ENCODE results near the gene HIVEP3. TPM values are rescaled to one million over a fixed set of nuclear protein-coding genes. Genes with fewer than 3 reads are reported as not detected.

Gene HIVEP3
- total RNA-seq, 1 donor from 2014 or later: 1.7 TPM

DNA sequence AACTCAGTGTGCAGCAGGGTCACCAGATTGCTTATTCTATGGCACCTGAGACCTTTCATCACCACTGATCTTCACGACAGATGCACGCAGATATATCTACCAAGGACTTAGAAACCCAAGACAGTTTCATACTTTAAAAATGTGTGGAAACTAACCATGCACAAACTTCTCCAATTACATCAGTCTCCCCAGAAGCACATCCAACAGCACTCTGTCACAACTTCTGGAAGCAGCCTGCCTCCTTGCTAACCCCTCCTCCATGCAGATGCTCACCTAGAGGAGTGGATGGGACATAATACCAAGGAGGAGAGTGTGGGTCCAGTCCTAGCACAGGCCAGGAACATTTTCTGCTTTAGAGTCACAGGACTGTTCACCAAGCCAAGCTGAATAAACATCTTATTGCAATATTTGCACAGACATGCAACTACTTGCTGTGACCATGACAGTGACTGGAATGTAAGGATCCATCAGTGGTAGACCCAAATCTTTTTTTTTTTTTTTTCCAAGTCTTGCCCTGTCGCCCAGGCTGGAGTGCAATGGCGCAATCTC, 69.4 kb downstream of the HIVEP3 start:
- DNase-seq (ENCODE audit: low spot score): no peak

DNA sequence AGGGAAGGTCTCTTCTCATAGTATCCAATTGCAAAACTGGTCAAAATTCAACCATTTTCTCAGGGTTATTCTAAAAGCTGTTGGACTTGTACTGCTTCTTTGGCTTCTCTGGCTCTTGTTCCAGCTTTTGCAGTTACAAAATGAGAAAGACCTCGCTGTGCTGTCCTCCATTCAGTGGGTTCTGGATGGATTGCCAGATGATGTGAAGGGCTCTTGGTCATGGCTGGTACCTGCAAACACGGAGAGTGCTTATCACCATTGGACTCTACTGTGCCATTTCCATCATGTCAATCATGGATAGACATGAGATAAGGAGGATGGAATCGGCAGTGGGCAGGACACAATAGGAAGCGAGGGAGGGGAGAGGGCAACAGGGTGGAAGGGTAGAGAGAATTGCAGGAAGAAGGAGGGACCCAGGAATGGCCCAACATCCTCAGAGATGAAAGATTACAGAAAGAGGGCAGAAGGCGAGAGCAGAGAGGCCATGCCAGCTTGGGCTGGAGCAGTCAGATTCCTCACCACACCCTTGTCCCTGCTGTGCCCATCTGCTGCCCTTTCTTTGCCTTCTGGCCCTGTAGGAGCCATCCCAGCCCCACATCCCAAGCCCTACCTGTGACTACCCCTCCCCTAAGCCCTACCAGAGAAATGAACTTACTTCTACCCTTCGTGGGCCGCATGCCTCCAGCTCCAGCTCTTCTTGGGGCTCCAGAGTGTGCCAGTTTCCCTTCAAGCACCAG, 70.3 kb downstream of the HIVEP3 start:
- DNase-seq (ENCODE audit: low spot score): no peak

DNA sequence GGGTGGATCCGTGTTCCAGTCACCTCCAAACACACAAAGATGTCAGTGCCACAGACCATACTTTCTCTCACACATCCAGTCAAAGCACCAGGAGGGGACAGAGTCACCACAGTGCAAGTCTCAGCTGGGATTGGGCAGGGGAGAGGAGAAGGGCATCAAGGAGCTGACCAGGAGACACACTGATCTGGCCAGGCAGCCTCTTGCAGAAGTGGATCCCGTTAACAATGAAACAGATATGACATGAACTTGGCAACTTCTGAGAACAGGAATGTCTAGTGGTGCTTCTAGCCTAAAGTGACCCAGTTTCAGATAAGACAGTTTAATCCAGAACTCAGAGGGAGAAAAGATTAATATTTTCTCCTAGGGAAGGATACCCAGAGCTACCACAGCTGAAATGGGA, 71.0 kb downstream of the HIVEP3 start:
- no peak for DNase-seq (ENCODE audit: low spot score)

DNA sequence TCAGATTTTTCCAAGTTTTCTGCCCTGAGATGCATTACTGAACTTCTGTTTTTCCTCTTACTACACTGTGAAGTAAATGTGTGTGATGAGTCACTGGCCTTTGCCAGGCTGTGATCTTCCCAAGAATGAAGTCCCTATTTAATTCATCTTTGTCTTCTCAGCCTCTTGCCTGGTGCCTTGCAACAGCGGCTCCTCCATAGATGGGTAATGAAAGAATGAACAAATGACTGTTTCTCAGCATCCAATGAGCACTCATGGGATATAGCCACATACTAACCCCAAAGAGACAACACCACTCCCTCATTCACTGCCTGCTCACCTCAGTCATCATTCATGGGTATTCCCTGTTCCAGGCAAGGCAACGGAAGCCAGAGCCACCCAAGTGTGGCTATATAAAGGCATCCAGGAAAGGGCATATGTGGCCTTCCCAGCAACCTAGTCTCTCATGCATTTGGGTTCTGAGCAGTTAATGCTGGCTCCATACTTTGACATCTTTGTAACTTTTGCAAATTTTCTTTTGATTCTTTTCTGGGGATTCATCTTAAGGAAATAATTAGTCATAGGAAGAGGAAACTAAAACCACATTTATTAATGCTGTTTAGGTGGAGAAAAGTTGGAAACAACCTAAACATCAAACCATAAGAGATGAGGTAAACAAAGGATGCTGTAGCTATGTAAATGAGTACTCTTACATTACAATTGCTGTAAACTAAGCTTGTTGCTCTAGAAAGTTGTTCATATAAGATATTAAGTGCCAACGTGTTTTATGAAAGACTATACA, 71.9 kb downstream of the HIVEP3 start:
- no peak for DNase-seq (ENCODE audit: low spot score)

DNA sequence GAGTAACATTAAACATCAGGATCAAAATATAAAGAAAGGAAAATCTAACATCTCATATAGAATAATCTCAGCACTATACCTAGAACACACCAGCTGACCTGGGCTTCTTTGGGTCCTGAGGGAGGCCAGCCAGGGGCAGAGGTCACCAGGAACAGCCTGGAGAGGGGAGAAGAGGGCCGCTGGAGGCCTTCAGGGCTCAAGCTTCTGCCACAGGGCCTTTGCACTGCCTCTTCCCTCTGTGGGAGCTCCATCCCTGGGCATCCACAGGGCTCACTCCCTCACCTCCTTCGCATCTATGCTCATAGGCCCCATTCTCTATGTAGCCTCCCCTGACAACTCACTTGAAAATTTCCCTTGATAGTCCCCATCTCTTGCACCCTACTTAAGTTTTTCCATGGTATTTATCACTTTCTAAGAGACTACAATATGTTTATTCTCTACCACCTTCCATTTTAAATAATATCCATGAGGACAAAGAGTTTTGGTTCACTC, 73.9 kb downstream of the HIVEP3 start:
- no peak for DNase-seq (ENCODE audit: low spot score)

DNA sequence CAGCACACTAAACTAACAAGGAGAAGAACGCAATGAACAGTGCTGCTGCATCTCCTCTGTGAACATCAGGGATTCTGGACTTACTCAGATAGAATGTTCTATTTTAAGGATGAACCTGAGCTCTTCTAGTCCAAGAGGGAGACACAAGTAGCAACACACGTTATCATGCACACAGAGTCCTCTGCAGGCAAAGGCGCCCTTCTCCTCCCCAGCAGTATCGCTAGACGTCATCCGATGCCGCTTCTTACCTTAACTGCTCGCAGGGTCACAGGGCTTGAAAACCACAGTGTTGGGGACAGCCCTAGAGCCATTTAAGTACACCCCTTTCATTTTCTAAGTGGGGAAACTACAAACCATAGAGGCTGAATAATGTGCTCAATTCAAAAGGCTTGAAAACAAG, 74.5 kb downstream of the HIVEP3 start:
- no peak for DNase-seq (ENCODE audit: low spot score)

DNA sequence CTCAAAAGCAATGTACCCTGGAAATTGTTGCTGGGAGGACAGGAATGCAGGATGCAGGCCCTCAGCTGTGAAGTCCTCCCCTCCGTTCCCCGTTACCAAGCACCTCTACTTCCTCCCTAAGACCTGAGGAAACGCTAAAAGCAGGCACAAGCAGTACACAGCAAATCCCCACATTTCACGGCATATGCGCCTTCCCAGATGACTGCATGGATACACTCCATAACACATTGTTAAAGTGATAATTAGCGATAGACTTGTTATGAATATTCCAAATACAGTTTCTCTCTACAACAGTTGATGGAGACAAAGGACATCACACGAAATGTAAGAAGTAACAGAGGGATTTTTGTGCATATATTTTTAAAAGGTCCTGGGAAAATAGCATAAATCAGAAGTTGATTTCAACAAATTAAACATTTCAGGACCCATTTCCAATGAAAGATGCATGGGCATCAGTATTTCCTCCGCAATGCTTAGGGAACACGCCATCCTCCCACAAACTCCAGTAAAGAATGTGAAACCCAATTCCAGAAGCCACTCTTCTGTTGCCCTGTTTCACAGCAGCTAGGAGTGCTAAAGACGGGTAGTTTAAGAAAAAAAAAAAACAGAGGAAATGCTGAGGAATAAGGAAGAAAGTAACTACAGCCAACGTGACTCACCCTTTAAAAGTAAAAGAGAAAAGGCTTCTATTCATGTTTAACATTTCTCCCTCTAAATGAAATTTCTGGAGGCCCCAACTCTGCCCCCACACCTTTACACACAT, 75.5 kb downstream of the HIVEP3 start:
- peak; percentile 69 for DNase-seq (ENCODE audit: low spot score)

DNA sequence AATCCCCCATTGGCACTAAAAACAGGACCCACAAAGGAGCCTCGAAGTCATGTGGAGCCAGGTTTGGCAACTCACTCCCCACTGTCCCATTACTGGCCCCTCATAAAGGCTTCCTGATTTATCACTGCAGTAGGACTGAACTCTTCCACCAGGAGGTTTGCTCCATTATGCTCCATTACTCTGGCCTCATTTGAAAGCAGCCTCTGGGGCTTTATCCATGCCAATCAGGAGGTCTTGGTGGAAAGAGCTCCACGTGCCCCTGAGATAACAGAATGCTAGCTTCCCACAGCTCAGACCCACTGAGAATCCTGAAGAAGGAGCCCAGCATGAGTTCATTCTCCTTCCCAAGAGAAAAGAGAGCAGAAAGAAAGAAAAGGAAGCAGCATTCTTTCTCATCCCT, 76.4 kb downstream of the HIVEP3 start:
- DNase-seq (ENCODE audit: low spot score): no peak

DNA sequence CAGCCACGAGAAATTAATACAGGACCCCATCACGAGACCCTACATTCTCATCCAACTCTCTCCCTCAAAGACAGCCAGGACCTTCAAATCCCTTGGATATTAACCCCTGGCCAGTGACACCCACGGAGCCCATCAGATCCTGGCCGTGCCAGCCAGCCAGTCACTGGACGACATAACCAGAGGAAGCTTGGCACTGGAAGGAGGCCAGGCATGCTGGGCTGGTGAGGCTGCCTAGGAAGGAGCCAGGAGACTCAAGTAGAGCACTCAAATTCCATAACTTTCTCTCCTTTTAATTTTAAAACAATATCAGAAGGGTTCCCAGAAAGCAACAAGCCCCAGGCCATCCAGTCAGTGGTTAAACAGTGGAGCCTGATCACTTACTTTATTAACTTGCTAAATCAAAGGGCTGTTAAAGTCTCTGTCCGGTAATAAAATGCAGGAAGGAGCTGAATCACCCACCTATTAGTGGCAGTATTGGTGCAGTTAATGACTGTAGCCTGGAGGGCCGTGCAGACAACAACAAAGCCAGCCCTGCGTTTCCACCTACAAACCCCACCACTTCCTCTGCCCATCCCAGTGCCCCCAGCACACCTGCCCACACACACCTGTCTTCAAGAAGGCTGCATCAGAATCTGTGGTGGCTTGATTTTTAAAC, 78.0 kb downstream of the HIVEP3 start:
- DNase-seq (ENCODE audit: low spot score): no peak

DNA sequence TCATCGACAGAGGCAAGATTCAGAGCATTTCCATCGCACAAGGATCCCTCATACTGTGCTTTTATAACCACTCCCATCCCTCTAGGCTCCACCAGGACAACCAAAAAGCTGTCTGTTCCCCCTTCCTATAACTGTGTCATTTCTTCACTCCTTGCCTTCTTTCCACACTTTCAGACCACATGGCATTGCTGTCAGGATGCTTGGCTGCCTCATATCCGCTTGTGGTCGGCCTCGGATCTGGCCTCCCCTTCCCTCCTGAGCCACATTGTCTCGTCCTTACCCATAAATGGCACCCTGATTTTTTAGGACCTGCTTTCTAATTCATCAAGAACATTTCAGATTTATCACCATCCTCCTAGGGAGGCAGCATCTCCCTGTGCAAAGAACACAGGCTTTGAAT, 80.5 kb downstream of the HIVEP3 start:
- no peak for DNase-seq (ENCODE audit: low spot score)

DNA sequence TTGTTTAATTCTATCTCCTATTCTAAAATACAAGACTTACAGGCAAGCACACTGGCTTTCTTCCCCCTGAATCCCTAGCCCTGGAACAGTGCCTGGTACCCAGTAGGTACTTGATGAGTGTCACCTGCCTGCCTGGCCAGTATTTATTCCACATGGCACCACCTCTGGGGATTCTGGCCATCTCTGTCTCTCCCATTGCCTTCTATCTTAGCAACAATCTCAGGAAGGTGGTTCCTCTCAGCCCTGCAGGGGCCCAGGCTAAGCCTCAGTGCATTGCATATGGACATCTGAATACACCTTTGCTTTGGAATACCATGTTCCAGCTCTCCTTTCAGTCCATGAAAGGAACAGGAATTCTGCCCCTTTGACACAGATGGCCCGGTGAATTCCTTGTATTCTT, 81.0 kb downstream of the HIVEP3 start:
- no peak for DNase-seq (ENCODE audit: low spot score)

DNA sequence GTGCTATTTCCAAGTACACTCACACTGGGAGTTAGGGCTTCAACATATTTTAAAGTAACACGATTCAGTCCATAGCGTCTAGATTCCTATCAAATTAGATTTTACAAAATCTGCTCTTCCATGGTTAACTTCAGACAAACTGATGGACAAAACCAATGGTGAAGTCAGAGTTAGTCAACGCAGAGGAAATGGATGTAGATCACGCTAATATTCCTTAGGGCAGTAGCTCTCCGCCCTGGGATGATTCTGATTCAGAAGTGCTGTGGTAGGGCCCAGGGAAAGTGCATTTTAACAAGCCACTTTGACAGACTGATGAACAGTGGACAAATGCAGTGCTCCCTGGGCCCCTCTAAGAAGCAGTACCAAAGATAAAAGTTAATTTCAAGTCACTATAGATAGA, 83.2 kb downstream of the HIVEP3 start:
- no peak for DNase-seq (ENCODE audit: low spot score)

DNA sequence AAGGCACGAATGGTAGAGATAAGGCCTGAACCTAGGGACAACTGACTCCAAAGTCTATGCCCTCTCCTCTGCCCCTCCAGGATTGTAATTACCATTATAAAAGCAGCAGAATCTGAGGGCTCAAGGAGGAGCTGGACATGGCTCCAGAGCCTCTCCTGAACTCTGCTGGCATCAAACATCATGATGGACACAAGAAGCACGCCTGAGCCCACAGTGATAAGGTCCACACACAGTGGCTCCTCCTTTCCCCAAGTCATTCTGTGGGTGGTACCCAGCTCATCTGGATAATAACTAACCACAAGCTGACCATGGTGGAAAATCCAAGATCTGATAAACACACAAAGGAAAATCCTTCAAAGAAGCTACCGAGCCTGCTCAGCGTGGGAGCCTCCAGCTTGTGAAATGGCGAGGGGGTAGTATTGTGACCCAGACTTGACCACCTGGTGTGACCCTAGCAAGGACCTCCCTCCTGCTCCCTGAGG, 85.2 kb downstream of the HIVEP3 start:
- DNase-seq (ENCODE audit: low spot score): no peak

DNA sequence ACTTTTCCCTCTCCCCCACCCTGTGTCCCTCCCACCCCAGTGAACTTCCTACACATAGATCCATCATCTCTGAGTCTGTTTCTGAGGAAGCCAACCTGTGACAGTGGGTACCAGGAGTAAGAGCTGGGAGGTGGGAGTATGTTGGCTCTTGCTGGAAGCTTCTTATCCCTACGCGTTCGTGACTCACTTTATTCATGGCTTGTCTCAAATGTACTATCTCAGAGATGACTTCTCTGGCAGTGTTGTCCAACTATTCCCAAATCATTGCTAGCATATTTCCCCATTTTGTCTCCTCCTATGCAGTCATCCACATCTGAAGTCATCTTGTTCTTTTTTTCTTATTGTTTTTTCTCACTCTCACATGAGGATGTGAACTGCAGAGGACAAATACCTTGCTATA, 88.0 kb downstream of the HIVEP3 start:
- no peak for DNase-seq (ENCODE audit: low spot score)

DNA sequence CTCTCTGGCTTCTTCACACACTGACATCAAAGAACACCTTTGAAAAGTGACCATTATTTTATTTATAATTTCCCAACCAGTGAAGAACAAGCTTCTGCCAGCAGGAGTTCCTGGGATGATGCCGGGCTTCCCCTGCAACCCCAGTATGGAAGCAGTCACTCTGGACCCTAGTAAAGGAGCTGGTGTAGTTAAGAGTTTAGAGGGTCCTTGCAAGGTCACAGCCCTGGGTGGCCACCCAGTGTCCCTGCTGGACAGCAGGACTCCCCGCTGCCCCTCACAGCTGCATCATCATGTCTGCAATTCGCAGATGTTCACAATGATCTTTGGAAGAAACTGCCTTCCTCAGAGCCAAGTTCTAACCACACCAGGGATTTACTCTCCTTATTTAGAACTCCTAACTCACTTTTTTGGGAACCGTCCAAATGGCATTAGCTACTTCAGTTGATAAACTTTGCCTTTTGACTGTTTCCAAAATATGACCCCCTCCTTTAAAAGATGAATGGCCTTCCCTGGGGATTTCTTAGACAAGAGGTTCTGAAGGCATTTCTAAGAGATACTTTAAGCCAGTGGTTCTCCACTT, 90.6 kb downstream of the HIVEP3 start:
- peak; percentile 88 for DNase-seq (ENCODE audit: low spot score)

DNA sequence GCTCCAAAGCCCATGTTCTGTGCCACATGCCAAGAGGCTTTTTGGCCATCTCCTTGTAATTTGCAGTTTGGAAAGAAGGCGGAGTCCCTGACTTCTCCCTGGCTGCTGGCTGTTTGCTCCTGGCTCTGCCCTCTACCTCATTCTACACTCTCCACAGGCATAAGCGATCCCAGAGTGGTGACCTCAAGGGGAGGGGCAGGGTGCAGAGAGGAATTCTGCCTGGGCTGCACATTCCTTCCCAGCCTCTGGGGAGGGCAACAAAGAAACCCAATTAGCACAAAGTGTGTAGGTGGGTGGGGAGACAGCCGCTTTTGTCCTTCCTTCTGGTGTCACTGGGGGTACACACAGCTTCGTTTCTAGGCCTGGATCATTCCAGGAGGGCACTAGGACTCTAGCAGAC, 95.3 kb downstream of the HIVEP3 start:
- peak; percentile 16 for DNase-seq (ENCODE audit: low spot score)

DNA sequence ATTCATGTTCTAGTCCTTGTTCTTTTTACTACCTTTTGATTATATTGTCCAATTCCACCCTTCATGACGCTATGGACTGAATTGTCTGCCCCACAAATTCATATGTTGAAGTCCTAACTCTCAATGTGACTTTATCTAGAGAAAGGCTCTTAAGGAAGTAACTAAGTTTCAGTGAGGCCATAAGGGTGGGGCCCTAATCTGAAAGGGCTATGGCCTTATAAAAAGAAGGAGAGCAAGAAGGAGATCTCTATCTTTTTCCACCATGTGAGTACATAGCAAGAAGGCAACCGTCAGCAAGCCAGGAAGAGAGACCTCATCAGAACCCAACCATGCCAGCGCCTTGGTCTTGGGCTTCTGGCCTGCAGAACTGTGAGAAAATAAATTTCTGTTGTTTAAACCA, 95.9 kb downstream of the HIVEP3 start:
- DNase-seq (ENCODE audit: low spot score): no peak

DNA sequence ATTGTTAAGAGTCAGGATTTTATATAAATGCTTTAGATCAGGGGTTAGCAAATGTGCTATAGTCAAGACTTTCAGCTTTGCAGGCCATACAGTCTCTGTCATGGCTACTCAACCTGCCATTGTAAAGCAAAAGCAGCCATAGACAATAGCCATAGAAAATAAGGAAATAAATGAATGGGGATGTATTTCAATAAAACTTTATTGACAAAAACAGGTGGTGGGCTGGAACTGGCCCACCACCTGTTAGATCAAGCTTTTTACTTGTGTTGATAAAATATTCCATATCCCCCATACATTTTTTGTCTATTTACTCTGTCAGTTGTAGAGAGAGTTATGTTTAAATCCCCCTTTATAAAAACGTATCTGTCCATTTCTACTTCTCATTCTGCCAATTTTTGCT, 98.9 kb downstream of the HIVEP3 start:
- no peak for DNase-seq (ENCODE audit: low spot score)

DNA sequence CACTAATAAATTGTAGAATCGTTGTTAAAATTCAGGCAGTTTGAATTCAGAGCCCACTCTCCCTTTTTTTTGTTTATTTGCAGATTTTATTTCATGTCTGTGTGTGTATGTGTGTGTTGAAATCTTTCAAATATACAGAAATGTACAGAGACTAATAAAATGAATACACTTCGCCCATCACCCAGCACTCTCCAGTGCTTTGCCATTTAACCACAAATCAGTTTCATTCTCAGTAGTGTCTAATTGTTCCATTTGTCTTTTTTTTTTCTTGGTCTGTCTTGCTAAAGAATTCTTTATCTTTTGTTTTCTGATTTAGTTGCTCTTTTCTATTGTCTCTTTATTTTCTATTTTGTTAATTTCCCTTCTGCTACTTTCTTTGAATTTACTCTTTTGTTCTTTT, 99.7 kb downstream of the HIVEP3 start:
- DNase-seq (ENCODE audit: low spot score): no peak

DNA sequence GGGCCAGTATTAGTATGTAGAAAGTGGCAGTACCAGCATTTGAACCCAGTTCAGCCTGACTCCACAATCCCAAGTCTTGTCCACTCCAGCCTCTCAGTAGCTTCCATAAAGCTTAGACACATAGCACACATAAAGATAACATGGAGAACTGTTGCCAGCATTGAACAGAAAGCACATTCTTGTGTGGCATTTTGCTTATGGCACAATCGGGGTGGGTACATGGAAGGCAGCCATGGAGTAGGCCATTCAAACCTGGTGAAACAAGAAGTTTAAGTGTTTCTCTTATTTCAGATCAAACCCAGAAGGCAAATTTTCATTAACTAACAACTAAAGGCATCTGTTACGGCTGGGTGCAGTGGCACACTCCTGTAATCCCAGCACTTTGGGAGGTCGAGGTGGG, 102.7 kb downstream of the HIVEP3 start:
- no peak for DNase-seq (ENCODE audit: low spot score)
